DOHH2 (cell line): ENCODE data around the gene PGP.

Experiments
- CTCF ChIP-seq: fragments of 200-600 bp; sonication (generic); IDR thresholded peaks from one replicate; pipeline ENCODE4 v1.5.1; 2014; ENCODE audit warnings: antibody characterized with exemption, mild to moderate bottlenecking, low read depth, low read length; ENCODE audit not compliant: poor library complexity, severe bottlenecking
- EZH2phosphoT487 ChIP-seq: fragments of 200-600 bp; sonication (generic); IDR thresholded peaks from 2 replicates; pipeline ENCODE4 v1.6.1; 2017; ENCODE audit warnings: borderline replicate concordance, mild to moderate bottlenecking, antibody characterized with exemption, low read length, moderate library complexity, mixed read lengths

- TF ChIP-seq EZH2phosphoT487 (no peak), CTCF (no peak)
These were observed 17.7 kb upstream of the PGP start for GRCh38 chr16:2232094-2232990.
